Measurements from ENCODE around the gene PDE6H. TPM values are rescaled to one million over a fixed set of nuclear protein-coding genes. Genes with fewer than 3 reads are reported as not detected.

PDE6H gene
- total RNA-seq, 1 experiment from 2014 or later = not detected

DNA sequence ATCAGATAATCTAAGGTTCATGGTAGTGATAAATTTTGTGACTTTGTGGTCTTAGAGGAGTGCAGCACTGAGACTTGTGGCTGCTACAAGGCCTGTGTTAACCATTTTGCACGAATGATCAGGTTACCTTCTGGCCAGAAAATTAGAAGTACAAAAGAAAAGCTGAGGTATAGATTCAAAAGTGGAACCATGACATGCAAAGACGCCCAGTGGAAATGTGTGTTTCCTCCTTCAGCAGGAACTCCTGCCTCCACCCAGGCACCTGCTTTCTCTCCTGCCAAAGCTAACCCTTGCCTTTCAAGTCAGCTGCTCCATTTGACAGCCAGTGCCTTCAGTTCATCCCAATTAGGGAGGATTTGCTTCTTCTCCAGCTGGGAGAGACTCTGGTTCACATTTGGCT is 10.1 kb downstream of the PDE6H start:
- ChIA-PET CTCF (interaction anchor here (1.1 kb wide), 1 partner anchor 13 kb away, joined by 12 read pairs; no protein-coding TSS in a partner anchor), POLR2A (ENCODE audit: low non-redundant PET) (no interaction called here)
- TF ChIP-seq CTCF (conservative IDR thresholded peaks at IDR 0.05; ENCODE audit: low read depth, low read length) (no peak), EZH2 (IDR thresholded peaks at IDR 0.05; ENCODE audit: borderline replicate concordance, low read depth, low read length, poor library complexity, severe bottlenecking) (no peak)
- no peaks in the 10 kb centered on the region for H3K27me3 ChIP-seq (replicated peaks; ENCODE audit: insufficient read depth, low read depth, low read length, poor library complexity)
- no peak overlapping the region for H3K27ac ChIP-seq (ENCODE audit: low read depth, low read length, poor library complexity, severe bottlenecking)
- intact Hi-C loops (cut with micrococcal nuclease; ENCODE audit: unreplicated experiment) = no loop called here
- H3K36me3 ChIP-seq (ENCODE audit: insufficient read depth, low read length, poor library complexity, severe bottlenecking) = no peaks in the 10 kb centered on the region
- no peak overlapping the region for H3K4me3 ChIP-seq (ENCODE audit: low read depth, low read length, poor library complexity, severe bottlenecking)
- no peaks in the 10 kb centered on the region for H3K4me1 ChIP-seq (ENCODE audit: insufficient read depth, low read length, poor library complexity, severe bottlenecking)
- no peak for DNase-seq (ENCODE audit: low spot score)
- no TSS peak for BruUV-seq (replicated peaks)
- H3K9me3 ChIP-seq (ENCODE audit: low read depth, low read length, poor library complexity, severe bottlenecking) = no peaks in the 10 kb centered on the region

DNA sequence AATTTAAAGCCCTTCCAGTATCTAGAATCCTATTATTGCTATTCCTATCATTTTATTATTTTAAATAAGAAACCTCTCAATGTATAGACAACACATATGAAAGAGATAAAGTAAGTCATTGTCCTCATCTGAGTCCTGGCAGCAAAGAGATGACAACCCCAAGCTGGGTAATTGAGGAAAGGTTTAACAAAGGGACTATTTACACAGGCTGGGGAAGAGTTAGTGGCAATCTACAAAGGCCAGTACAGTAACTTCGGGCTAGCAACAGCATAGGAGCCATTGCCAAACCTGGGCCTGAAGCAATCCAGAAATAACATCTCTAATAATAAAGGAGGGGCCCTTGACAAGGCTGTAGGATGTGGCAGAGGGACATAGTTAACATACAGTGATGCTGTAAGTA is 11.2 kb downstream of the PDE6H start:
- Histone ChIP-seq H3K27ac (ENCODE audit: low read depth, low read length, poor library complexity, severe bottlenecking) (no peak overlapping the region), H3K36me3 (ENCODE audit: insufficient read depth, low read length, poor library complexity, severe bottlenecking) (no peaks in the 10 kb centered on the region), H3K4me3 (ENCODE audit: low read depth, low read length, poor library complexity, severe bottlenecking) (no peak overlapping the region), H3K9me3 (ENCODE audit: low read depth, low read length, poor library complexity, severe bottlenecking) (no peaks in the 10 kb centered on the region), H3K27me3 (replicated peaks; ENCODE audit: insufficient read depth, low read depth, low read length, poor library complexity) (no peaks in the 10 kb centered on the region), H3K4me1 (ENCODE audit: insufficient read depth, low read length, poor library complexity, severe bottlenecking) (no peaks in the 10 kb centered on the region)
- TF ChIP-seq CTCF (conservative IDR thresholded peaks at IDR 0.05; ENCODE audit: low read depth, low read length) = no peak
- no peak for TF ChIP-seq EZH2 (IDR thresholded peaks at IDR 0.05; ENCODE audit: borderline replicate concordance, low read depth, low read length, poor library complexity, severe bottlenecking)
- ChIA-PET POLR2A (ENCODE audit: low non-redundant PET) (no interaction called here), CTCF (no interaction called here)
- no TSS peak for BruUV-seq (replicated peaks)
- intact Hi-C loops (cut with micrococcal nuclease; ENCODE audit: unreplicated experiment) = no loop called here
- no peak for DNase-seq (ENCODE audit: low spot score)

DNA sequence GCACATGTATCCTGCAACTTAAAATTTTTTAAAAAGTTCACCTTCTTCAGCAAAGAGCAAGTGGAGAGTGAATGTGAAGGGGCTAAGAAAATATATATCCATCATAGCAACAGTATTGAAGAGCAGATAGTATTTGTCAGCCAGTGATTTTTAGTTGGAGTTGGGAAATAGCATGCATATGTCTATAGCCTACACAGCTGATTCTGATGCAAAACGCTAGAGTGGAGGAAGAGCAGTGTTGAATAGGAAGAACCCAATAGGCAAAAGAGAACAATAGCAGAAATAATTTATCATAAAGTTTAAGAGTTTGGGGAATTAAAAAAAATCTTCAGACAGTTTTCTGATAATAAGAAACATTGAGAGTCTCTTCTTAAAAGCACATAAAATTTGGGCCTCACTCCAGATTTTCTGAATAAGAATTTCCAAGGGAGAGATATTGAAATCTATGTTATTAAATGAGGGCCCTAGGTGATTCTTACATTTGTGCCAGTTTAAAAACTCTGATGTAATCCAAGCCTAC is 12.0 kb downstream of the PDE6H start:
- Histone ChIP-seq H3K4me3 (ENCODE audit: low read depth, low read length, poor library complexity, severe bottlenecking) (no peak overlapping the region), H3K27ac (ENCODE audit: low read depth, low read length, poor library complexity, severe bottlenecking) (no peak overlapping the region), H3K9me3 (ENCODE audit: low read depth, low read length, poor library complexity, severe bottlenecking) (no peaks in the 10 kb centered on the region), H3K27me3 (replicated peaks; ENCODE audit: insufficient read depth, low read depth, low read length, poor library complexity) (no peaks in the 10 kb centered on the region), H3K36me3 (ENCODE audit: insufficient read depth, low read length, poor library complexity, severe bottlenecking) (no peaks in the 10 kb centered on the region), H3K4me1 (ENCODE audit: insufficient read depth, low read length, poor library complexity, severe bottlenecking) (no peaks in the 10 kb centered on the region)
- DNase-seq (ENCODE audit: low spot score) = no peak
- TF ChIP-seq CTCF (conservative IDR thresholded peaks at IDR 0.05; ENCODE audit: low read depth, low read length) (no peak), EZH2 (IDR thresholded peaks at IDR 0.05; ENCODE audit: borderline replicate concordance, low read depth, low read length, poor library complexity, severe bottlenecking) (no peak)
- BruUV-seq (replicated peaks) = no TSS peak
- CTCF ChIA-PET = no interaction called here
- intact Hi-C loops (cut with micrococcal nuclease; ENCODE audit: unreplicated experiment) = no loop called here
- POLR2A ChIA-PET (ENCODE audit: low non-redundant PET) = no interaction called here

Data from A673 (cell line).